NCI-H510A treated with DMSO at 0.1 percent for 48 hours (cell line): ENCODE results near the gene AMBRA1.

Source experiments
- DNase-seq: peaks from one replicate; lab custom pipeline; 2025; lab: John Stamatoyannopoulos, UW

The AMBRA1 gene

DNA sequence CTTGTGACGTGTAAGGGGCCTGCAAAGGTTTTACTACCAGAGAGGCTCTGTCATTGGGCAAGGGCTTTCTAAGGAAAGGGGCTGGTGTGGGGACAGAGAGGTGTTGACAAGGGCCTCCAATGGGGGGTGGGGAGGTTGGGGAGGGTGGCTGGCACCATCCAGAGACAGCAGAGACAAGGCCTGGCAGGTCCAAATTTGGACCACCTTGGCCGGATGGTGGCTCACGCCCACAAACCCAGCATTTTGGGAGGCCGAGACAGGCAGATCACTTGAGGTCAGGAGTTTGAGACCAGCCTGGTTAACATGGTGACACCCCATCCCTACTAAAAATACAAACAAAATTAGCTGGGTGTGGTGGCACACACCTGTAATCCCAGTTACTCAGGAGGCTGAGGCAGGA, 200.1 kb downstream of the AMBRA1 start:
- no peak for DNase-seq

DNA sequence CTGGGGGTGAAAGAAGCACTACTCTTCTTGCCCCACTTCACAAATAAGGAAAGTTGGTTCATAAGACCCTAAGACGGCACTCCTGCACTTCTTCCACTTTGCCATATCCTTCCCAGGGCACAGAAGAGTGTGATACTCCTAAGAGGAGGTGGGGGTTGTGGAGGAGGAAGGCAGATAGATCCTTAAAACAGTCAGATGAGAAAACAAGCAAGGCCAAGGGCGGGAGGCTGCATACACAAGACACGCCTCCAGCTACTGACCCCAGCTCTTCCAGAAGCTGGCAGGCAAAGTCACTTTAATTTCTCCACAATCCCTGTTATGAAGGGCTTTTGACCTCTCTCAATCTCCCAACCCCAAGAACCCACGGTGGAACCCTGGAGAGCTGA, 200.6 kb downstream of the AMBRA1 start:
- DNase-seq: no peak

DNA sequence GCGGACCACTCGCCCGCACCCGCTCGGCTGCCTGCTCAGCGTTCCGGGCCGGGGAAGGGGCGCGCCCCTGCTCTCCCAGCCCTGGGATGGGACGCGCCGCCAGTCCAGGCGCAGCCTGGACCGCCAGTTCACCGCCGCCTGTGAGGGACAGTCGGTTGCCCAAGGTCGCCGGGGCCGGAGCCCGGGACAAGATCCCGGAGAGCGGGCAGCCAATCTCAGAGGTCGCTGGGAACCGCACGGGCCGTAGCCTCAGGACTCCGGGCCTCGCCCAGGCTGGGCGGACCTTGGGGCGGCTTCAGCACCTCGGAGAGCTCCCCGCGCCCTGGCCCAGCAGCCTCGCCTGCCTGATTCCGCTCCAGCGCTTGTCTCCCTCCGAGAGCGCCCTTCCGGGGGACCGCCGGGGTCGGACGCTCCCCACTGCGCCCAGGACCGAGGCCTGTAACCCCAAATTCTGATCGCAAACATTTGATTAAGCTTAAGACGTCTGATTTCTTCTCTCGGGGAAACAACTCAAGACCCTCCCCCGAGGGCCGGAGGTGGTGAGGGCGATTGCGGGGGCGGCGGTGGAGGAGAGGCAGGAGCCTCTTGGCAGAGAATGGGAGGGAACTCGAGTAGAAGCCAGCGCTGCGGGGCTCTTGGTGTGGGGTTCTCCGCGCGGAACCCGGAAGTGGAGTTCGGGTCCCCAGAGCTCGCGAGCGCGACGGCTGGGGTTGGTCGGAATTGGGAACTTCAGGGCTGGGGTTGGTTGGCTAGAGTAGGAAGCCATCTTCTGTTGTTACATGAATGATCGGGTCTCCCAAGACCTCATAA, 201.2 kb downstream of the AMBRA1 start:
- no peak for DNase-seq

DNA sequence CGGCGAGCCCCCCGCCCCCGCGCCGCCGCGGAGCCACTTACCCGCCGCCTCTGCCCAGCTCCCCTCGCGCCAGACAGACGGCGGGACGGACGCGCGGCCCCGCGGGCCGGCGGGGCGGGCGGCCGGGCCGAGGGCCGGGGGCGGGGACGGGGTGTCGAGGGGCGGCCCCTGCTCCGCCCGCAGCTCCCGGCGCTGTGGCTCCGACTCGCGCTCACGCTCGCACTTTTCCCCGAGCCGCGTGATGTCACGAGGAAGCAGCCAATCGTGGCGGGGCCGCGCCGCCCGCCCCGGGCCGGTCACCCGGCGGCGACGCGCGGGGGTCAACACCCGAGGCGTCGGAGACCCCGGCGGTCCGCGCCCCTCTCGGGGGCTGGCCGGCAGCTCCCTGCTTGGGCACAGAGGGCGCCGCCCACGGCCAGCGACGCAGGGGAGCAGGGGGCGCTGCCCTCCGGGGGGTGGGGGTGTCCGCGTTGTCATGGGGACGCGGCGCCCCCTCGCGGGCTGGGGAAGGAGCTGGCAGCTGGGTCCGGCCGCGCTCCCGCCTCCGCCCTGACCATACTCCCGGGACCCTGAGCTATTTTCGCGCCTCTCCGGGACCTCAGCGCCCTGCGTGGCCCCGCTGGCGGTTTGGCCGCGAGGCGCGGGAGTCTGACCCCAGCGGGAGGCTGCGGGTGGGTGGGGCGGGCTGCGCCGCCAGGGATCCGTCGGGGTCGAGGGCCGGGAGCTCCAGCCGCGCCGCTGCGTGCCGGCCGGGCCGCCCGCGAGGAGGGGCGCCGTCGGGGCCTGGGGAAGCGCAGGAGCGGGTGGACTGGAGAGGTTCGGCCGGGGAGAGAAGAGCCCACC, 202.0 kb downstream of the AMBRA1 start, which contains the start of gene CHRM4:
Gene CHRM4 (minus strand): TSS at position 199 of the 843 bp plus-strand sequence. CDS start 5,219 bp downstream, outside the sequence.
- no peak for DNase-seq

DNA sequence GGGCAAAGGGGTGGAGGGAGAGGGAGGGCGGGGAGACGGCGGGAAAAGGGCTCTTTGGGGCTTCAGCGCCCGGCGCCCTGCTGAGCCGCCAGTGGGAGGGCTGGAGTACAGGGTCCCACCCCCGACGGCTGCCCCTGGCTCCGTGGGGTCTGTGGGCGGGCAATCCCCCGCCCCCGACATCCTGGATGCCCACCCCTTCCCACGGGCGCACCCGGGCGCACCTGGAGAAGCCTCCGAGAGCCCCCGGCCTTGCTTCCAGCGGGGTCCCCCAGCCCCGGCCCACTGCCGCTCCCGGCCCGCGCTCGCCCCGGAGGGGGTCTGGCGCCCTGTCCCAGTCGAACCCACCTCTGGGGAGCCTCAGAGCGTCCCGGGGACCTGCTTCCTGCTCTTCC, 202.6 kb downstream of the AMBRA1 start:
- no peak for DNase-seq

DNA sequence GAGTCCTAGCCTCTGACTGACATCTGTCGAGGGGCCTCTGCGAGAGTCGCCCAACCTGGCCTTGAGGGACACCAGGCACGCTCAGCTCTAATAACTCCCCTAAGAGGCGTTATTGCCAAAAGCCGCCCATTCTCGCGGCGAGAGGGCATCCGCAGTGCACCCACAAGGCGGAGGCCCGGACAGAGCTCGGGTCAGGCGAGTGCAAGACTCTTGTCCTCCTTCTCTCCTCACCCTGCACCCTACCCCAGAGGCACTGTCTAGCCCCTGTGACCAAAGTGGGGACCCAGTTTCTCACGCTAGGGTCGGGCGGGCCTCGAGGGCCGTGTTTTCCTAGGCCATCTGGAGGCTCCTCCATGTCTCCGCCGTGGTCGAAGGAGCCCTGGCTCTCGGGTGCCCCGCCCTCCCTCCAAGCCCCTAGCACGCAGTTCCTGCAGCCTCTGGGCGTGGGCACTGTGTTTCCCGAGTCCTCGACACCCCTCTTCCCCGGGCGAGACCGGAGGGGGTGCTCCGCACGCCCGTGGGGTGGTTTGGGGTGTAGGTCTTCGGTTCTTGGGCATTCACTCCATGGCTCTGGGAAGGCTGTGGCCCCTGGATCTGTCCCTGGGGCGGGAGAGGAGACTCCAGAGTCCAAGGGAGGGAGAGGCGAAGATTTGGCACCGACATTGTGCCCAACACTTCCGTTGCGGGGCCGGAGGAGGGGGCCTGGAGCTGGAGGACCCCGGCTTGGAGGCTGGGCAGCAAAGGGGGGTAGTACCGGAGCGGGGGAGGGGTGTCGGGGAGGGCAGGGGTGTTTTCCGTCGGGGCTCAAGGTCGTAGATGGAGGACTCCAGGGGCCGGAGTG, 203.3 kb downstream of the AMBRA1 start:
- DNase-seq: no peak

DNA sequence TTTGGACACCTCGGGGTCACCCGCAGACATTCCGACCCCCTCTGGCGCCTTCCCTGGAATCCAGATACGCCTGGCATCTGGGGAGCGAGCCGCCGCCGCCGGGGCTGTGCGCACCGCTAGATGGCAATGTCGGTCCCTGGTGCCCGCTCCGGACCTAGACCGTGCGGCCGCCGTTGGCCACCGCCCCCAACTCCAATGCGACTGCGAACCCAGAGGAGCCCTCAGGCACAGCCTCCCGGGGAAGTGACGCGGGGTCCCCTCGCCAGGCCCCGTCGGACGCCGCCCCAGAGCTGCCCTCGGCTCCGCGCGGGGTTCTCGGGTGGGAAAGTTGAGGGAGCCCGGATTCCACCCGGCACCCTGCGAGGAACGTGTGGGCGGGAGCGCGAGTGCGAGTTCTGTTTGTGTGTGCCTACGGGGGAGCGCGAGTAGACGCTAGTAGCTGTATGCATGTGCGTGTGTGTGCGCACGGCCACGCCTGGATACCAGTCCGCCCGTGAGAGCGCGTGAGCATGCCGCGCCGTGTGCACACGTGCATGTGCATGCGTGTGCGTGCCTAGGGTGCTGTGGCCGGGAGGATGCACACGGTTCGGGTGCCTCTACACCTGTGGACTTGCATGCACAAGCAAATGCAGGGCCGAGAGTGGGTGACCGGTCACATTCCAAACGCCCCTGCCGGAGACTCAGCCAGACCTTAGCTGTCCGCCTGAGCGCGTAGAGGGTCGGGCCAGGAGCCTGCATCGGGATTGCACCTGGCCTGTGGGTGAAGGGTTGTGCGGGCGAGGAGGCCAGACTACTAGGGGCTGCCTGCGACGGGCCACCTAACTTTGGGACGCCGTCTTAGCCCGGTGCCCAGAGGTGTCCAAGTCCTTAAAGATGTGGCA, 204.1 kb downstream of the AMBRA1 start:
- no peak for DNase-seq

DNA sequence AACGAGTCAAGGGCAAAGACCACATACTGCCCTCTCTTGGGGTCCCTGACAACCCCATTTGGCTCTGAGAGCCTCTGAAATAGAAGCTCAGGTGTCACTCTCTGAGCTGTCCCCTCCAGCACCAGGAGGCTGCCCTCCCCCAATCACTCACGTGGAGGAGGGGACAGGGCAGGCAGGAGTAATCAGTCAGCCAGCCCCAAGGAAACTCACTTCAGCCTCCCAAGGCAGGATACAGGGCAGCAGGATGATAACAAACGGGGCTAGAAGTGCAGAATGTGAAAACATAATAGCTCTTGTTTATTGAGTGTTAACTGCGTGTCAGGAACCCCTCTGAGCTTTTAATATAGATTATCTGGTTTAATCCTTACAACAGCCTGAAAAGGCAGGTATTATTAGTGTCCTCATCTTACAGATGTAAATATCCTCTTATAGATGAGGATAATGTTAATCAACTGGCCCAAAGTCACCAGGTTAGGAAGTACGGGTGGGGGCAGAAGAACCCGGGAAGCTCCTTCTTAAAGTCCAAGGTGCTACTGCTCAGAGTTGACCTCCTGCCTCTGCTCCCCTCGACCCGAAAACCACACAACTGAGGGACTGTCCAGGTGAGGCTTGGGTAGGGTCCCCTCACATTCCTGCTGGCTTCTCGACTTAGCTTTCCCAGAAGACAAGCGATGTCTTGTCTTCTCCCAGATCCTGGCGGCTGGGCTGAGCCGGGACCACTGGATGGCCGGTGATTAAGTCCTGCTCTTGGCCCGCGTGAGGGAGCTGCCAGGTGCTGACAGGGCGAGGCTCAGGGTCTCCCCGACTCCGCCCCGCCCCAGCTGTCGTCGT, 205.0 kb downstream of the AMBRA1 start:
- DNase-seq: no peak

DNA sequence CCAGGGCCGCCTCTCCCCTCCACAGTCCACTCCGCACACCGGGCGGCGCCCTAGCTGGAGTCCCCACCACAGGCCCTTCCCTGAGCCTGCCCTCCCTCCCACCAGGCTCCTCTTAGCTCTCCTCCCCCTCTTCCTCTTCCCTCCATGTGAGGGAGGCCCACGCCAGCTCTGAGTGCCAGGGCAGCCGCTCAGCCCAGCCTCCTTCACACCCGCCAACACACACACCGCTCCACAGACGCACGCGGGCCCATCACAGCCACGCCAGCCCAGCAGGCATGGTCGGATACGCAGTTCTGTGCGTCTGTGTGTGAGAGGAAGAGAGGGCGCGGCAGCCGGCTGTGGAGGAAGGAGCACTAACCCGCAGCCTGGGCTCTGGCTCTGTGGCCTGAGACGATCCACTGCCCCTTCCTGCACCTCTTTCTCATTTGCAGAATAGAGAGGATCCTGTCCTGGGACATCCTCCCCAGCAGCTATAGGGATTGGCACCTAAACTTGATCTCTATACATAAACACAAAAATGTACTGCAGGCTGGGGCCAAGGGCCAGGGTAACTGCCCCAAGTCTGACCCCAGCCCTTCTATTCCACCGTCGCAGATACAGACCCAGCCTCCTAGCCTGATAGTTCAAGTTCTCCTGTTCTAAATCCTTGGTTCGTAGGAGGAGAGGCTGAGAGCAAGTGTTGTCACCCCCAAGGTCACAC, 205.8 kb downstream of the AMBRA1 start:
- DNase-seq: no peak

DNA sequence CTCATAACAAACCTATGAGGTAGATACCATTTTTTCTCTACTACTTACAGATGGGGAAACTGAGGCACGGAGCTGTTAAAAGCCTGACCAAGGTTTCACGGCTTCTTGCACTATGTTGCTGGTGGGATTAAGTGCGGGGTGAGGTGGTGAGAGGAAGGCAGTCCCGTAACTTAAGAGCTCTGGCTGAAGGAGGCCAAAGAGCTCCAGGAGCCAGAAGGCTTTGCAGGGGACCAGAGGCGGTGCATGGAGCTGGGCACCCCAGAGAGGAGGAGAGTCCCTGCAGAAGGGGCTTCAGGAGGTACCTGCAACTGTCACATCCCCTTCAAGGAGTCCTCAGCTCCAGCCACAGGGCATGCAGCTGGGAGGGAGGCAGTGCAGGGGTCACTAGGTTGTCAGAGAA, 206.4 kb downstream of the AMBRA1 start:
- DNase-seq: no peak

DNA sequence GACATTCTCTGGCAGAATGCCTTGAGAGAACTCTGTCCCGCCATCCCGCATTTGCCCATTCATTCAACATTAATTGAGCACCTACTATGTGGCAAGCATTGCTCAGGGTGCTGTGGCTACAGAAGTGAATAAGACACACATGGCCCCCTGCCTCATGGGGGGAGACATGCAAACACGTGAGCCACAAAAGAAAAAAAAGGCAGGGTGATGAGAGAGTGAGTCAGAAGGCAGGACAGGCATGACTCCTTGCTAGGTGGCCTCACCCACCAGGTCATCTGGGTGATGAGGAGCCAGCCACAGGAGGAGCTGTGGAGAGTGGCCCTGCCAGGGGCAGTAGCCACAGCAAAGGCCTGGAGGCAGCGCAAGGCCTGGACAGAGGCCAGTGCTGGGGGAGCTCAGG, 207.1 kb downstream of the AMBRA1 start:
- no peak for DNase-seq

DNA sequence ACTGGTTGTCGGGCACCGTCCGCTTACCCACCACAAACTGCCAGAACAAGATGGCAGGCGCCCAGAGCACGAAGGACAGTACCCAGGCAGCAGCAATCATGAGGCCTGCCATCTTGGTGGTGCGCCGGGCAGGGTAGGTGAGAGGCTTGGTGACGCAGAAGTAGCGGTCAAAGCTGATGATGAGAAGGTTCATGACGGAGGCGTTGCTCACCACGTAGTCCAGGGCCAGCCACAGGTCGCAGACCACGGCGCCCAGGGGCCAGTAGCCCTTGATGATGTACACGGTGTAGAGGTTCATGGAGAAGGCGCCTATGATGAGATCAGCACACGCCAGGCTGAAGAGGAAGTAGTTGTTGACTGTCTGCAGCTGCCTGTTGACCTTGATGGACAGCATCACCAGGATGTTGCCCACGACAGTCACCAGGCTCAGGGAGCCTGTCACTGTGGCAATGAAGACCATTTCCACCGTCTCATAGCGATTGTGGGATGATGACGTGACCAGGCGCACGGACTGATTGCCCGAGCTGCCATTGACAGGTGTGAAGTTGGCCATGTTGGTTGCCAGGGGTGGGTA, 207.7 kb downstream of the AMBRA1 start:
- no peak for DNase-seq

DNA sequence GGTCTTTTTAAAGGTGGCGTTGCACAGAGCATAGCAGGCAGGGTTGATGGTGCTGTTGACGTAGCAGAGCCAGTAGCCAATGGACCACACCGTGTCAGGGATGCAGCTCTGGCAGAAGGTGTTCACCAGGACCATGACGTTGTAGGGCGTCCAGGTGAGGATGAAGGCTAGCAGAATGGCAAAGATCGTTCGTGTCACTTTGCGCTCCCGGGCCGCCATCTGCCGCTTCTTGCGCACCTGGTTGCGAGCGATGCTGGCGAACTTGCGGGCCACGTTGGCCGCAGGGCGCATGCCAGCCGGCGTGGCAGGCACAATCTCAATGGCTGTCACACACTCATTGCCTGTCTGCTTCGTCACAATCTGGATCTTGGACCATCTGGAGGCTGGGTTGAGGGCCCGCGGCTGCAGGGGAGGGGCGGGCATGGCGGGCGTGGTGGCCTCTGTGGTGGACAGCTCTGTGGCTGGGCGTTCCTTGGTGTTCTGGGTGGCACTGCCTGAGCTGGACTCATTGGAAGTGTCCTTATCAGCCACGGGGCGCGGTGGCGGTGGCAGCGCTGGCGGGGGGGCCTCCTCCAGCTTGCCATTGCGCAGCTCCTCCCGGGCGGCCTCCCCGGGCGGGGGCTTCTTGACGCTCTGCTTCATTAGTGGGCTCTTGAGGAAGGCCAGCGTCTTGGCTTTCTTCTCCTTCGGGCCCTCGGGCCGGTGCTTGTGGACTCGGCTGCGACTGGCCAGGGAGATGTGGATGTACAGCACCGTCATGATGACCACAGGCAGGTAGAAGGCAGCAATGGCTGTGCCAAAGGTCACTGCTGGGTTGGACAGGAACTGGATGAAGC, 208.4 kb downstream of the AMBRA1 start:
- DNase-seq: no peak

DNA sequence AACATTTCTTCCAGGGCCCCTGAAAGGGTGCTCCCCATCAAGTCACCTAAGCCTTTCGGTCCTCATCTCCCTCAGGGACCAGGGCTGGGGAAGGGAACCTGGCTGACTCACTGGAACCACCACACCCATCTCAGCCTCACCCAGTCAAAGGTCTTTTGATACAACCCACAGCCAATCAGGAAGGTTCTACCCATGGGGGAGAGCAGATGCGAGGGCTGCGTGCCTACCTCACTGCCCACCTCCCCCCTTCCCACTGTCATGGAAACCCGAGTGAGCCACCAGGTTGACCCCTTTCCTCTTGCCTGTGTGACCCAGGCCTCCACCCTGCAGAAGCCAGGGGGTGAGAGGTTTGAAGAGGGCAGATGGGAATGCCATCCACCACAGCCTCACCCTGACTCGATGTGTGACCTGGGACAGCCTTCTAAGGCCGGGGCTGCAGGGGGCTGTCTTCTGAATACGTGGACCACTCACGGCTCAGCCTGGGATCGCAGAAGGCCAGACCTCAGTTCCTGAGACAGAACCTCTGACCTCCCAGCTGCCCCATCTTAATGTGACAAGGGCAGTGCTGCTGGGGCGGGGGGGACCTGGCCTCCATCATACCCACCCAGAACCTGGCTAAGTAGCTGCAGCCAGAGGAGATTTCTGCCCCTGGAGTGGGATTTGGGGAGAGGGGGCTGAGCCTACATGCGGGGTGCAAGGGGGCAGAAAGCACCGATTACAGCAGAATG, 209.7 kb downstream of the AMBRA1 start:
- no peak for DNase-seq

DNA sequence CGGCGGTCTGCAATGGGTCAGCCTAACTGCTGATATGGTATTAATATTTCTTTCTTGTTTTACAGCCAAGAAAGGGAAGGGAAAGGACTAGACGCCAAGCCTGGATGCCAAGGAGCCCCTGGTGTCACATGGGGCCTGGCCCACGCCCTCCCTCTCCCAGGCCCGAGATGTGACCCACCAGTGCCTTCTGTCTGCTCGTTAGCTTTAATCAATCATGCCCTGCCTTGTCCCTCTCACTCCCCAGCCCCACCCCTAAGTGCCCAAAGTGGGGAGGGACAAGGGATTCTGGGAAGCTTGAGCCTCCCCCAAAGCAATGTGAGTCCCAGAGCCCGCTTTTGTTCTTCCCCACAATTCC, 210.4 kb downstream of the AMBRA1 start:
- no peak for DNase-seq

DNA sequence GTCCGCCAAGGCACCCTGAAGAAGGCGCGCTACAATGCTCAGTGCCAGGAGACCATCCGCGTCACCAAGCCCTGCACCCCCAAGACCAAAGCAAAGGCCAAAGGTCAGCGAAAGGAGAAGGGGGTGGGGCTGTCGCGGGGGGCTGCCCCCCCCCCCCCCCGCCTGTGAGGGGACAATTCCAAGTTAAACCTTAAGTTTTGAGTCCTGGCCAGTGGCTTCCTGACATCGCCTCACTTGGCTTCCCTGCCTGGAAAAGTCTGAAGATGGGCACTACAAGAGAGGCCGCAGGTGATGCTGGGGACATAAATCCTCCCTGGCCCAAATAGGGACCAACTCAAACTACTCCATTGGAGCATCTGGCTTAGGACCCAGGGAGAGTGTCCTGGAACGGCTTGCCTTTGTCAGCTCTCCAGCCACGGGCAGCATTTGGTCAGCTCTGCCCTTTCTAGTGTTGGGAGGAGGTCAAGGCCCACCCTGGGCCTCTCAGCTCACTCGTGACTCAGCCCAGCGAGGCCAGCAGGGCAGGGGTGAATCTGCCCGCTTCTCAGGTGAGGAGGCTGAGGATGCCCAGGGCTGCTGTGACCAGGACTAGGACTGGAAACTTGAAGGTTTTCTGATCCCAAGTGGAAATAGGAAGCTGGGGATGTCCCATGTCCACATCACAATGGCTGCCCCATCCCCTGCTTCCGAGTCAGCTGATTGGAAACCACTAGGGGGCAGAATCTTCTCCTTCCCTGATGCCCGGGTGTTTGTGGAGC, 211.0 kb downstream of the AMBRA1 start:
- no peak for DNase-seq
